CD14-positive monocyte (primary cell): ENCODE data around the gene MAP1LC3A. TPM values are rescaled to one million over a fixed set of nuclear protein-coding genes. Genes with fewer than 3 reads are reported as not detected.

Experiments
- DNase-seq, 3 donors: peaks; one replicate each; pipeline ENCODE4 v3.0.0-alpha.2; 2011 to 2022
- H2AFZ ChIP-seq: 2 replicates; pipeline ENCODE4 v1.6.0; 2012; ENCODE audit warnings: mild to moderate bottlenecking, low read depth, low read length, inconsistent platforms; ENCODE audit not compliant: insufficient read depth, poor library complexity, severe bottlenecking
- H3K27ac ChIP-seq, 2 donors: 1 replicate in 1 of 2; 2 replicates in 1 of 2; pipeline ENCODE4 v1.5.1; 2012 to 2013; ENCODE audit warnings: low read length in 2 of 2, control low read depth in 1 of 2, inconsistent platforms in 1 of 2, low read depth in 1 of 2, mild to moderate bottlenecking in 1 of 2
- H3K27me3 ChIP-seq, 2 donors: one replicate each; pipeline versions ENCODE4 v1.6.0 to v1.6.1; 2011 to 2013; ENCODE audit warnings: low read length in 2 of 2; ENCODE audit not compliant: control insufficient read depth in 2 of 2, insufficient read depth in 2 of 2
- H3K36me3 ChIP-seq, 2 donors: replicated peaks in 1 of 2; 1 replicate in 1 of 2; 2 replicates in 1 of 2; pipeline versions ENCODE4 v1.5.1 to v1.6.1; 2012 to 2013; ENCODE audit warnings: low read length in 2 of 2, control low read depth in 1 of 2, inconsistent platforms in 1 of 2, mild to moderate bottlenecking in 1 of 2; ENCODE audit not compliant: insufficient read depth in 2 of 2, control insufficient read depth in 1 of 2
- H3K4me1 ChIP-seq, 2 donors: 1 replicate in 1 of 2; 2 replicates in 1 of 2; pipeline versions ENCODE4 v1.5.1 to v1.6.1; 2012 to 2013; ENCODE audit warnings: low read length in 2 of 2, control low read depth in 1 of 2, inconsistent platforms in 1 of 2, mild to moderate bottlenecking in 1 of 2, moderate library complexity in 1 of 2; ENCODE audit not compliant: insufficient read depth in 2 of 2, control insufficient read depth in 1 of 2
- H3K4me2 ChIP-seq: replicated peaks from 2 replicates; pipeline ENCODE3; 2012; ENCODE audit warnings: low read length, moderate library complexity, mild to moderate bottlenecking; ENCODE audit not compliant: poor library complexity, severe bottlenecking; ENCODE audit errors: extremely low read depth
- H3K4me3 ChIP-seq, 3 experiments: fragments of 200-600 bp in 1 of 3; sonication (generic) in 1 of 3; replicated peaks in 1 of 3; 1 replicate in 2 of 3; 2 replicates in 1 of 3; pipeline ENCODE4 v1.5.1; 2011 to 2013; ENCODE audit warnings: low read length in 3 of 3, mild to moderate bottlenecking in 3 of 3, control low read depth in 2 of 3, low read depth in 2 of 3, inconsistent platforms in 1 of 3, moderate library complexity in 1 of 3
- H3K79me2 ChIP-seq: 2 replicates; pipeline ENCODE4 v1.6.0; 2012; ENCODE audit warnings: mild to moderate bottlenecking, control low read depth, inconsistent platforms, low read length, moderate library complexity; ENCODE audit not compliant: insufficient read depth
- H3K9ac ChIP-seq: 2 replicates; pipeline ENCODE4 v1.6.0; 2017; ENCODE audit warnings: low read length, mild to moderate bottlenecking; ENCODE audit not compliant: insufficient read depth, poor library complexity, severe bottlenecking
- H3K9me3 ChIP-seq, 2 donors: replicated peaks in 1 of 2; 1 replicate in 1 of 2; 2 replicates in 1 of 2; pipeline versions ENCODE4 v1.5.1 to v1.6.1; 2012 to 2013; ENCODE audit warnings: low read length in 2 of 2, control low read depth in 1 of 2; ENCODE audit not compliant: control insufficient read depth in 1 of 2, insufficient read depth in 1 of 2
- H4K20me1 ChIP-seq: 2 replicates; pipeline ENCODE4 v1.6.0; 2012; ENCODE audit warnings: mild to moderate bottlenecking, low read length, control low read depth, moderate library complexity; ENCODE audit not compliant: insufficient read depth
- H3K27ac Mint-ChIP-seq, 7 donors: one replicate each; pipeline ENCODE4 v1.8.0; 2020; ENCODE audit warnings: mild to moderate bottlenecking in 7 of 7, mixed read lengths in 7 of 7, moderate library complexity in 6 of 7, inconsistent platforms in 2 of 7
- H3K27me3 Mint-ChIP-seq, 3 donors: one replicate each; pipeline ENCODE4 v1.8.0; 2021 to 2022; ENCODE audit warnings: low read depth in 3 of 3, mild to moderate bottlenecking in 3 of 3, mixed read lengths in 3 of 3, moderate library complexity in 3 of 3, inconsistent platforms in 1 of 3
- H3K36me3 Mint-ChIP-seq, 2 donors: one replicate each; pipeline ENCODE4 v1.8.0; 2020; ENCODE audit warnings: mixed read lengths in 2 of 2, inconsistent platforms in 1 of 2, mild to moderate bottlenecking in 1 of 2
- H3K4me1 Mint-ChIP-seq: one replicate; pipeline ENCODE4 v1.8.0; 2020; ENCODE audit warnings: mild to moderate bottlenecking, mixed read lengths
- H3K4me3 Mint-ChIP-seq, 2 donors: one replicate each; pipeline ENCODE4 v1.8.0; 2020; ENCODE audit warnings: mild to moderate bottlenecking in 2 of 2, mixed read lengths in 2 of 2, moderate library complexity in 1 of 2
- H3K9me3 Mint-ChIP-seq, 7 donors: one replicate each; pipeline ENCODE4 v1.8.0; 2020 to 2022; ENCODE audit warnings: mixed read lengths in 7 of 7, mild to moderate bottlenecking in 6 of 7, moderate library complexity in 6 of 7, inconsistent platforms in 2 of 7
- WGBS: methylation state at CpG from one replicate; pipeline ENCODE4 v1.1.5; 2013; ENCODE audit warnings: missing lambda C conversion rate; ENCODE audit not compliant: insufficient coverage; 5-methylcytosine and 5-hydroxymethylcytosine counted together
- intact Hi-C, 2 donors: fragments of 100-400 bp; cut with micrococcal nuclease; formaldehyde crosslinking; loops; one replicate each; pipeline versions ENCODE4 v1.15.0 to v1.15.1; 2023
- polyA plus RNA-seq, 3 donors: library from polyadenylated mRNA; depleted of rRNA in 1 of 3; unstranded in 2 of 3; stranded (reverse) in 1 of 3; fragments of 300-500 nt in 2 of 3; fragments of >200 nt in 1 of 3; fragmentation: Illumina TruSeq in 2 of 3; gene quantifications; 1 replicate in 2 of 3; 2 replicates in 1 of 3; pipeline ENCODE4 v1.2.3, GENCODE V29; 2012 to 2021
- TF ChIP-seq, protein P1 (sequence below): fragments of 200-600 bp; IDR thresholded peaks from one replicate; pipeline ENCODE4 v1.8.0; 2022; ENCODE audit warnings: antibody characterized with exemption, mild to moderate bottlenecking

The MAP1LC3A gene
- polyA plus RNA-seq, 3 donors = 2.5 to 7.7 (median 2.6) TPM

DNA sequence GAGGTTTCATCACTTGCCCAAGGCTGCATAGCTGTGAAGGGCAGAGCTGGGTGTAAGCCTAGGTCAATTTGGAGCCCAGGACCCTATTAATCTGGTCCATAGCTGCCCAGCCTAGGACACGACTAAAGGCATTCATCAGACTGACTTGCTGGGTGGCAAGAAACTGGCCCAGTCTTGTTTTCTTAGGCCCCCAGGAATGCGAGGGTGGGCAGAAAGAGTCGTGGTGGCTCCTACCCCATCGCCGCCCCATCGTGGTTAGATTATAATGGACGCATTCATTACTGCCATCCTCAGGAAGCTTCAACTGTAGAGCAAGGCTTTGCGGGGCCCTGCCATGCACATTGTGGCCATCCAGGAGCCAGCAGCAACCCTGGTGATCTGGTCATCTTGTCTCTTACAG is 26.2 kb upstream of the MAP1LC3A start:
- Histone ChIP-seq H3K9me3 (no peaks in the 10 kb centered on the region), H3K4me3 (no peak overlapping the region), H3K27me3 (no peaks in the 10 kb centered on the region), H3K4me2 (no peak overlapping the region), H3K4me1 (no peaks in the 10 kb centered on the region), H3K36me3 (peaks cover 84 to 96% of the 10 kb centered on the region in 2 donors), H4K20me1 (peaks cover 62% of the 10 kb centered on the region), H3K79me2 (peaks cover 7% of the 10 kb centered on the region), H2AFZ (no peak overlapping the region), H3K27ac (no peak overlapping the region), H3K9ac (no peak overlapping the region)
- Mint-ChIP-seq H3K9me3 (no peaks in the 10 kb centered on the region), H3K36me3 (peaks cover 76 to 90% of the 10 kb centered on the region in 2 donors), H3K27ac (peak overlapping the region in 4 of 7 donors; percentile 8 to 74 (median 56)), H3K4me1 (no peaks in the 10 kb centered on the region), H3K27me3 (no peaks in the 10 kb centered on the region), H3K4me3 (no peak overlapping the region)
- WGBS = 94% methylated on average over 8 of the region's 8 CpGs
- TF ChIP-seq, protein P1, sequence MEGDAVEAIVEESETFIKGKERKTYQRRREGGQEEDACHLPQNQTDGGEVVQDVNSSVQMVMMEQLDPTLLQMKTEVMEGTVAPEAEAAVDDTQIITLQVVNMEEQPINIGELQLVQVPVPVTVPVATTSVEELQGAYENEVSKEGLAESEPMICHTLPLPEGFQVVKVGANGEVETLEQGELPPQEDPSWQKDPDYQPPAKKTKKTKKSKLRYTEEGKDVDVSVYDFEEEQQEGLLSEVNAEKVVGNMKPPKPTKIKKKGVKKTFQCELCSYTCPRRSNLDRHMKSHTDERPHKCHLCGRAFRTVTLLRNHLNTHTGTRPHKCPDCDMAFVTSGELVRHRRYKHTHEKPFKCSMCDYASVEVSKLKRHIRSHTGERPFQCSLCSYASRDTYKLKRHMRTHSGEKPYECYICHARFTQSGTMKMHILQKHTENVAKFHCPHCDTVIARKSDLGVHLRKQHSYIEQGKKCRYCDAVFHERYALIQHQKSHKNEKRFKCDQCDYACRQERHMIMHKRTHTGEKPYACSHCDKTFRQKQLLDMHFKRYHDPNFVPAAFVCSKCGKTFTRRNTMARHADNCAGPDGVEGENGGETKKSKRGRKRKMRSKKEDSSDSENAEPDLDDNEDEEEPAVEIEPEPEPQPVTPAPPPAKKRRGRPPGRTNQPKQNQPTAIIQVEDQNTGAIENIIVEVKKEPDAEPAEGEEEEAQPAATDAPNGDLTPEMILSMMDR = no peak
- no peak for DNase-seq
- intact Hi-C loops = no loop called here

DNA sequence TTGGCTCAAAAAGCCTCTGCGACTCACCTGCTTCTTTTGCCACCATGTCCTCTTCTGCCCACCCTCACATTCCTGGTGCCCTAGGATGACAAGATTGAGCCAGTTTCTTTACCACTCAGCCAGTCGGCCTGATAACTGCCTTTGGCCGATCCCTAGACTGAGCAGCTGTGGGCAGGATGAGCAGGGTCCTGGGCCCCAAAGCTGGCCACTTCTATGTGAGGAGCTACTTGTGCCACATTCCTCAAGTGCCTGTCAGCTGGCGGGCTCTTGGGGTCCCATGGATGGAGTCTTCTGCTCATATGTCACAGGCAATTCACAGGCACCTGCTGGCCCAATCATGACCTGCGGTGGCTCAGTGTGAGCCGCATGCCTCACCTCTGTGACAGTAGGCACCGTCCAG is 25.8 kb upstream of the MAP1LC3A start:
- TF ChIP-seq, protein P1 = no peak
- Mint-ChIP-seq H3K27ac (peak overlapping the region in 3 of 7 donors; percentile 43 to 74 (median 68)), H3K36me3 (peaks cover 76 to 90% of the 10 kb centered on the region in 2 donors), H3K4me1 (no peaks in the 10 kb centered on the region), H3K4me3 (no peak overlapping the region), H3K27me3 (no peaks in the 10 kb centered on the region), H3K9me3 (no peaks in the 10 kb centered on the region)
- Histone ChIP-seq H3K36me3 (peaks cover 84 to 96% of the 10 kb centered on the region in 2 donors), H3K27me3 (no peaks in the 10 kb centered on the region), H3K4me2 (no peak overlapping the region), H3K27ac (no peak overlapping the region), H3K4me3 (no peak overlapping the region), H3K79me2 (peaks cover 7% of the 10 kb centered on the region), H3K9me3 (no peaks in the 10 kb centered on the region), H2AFZ (no peak overlapping the region), H4K20me1 (peaks cover 62% of the 10 kb centered on the region), H3K4me1 (no peaks in the 10 kb centered on the region), H3K9ac (no peak overlapping the region)
- intact Hi-C loops = no loop called here
- WGBS = 100% methylated on average over 6 of the region's 7 CpGs
- DNase-seq = no peak
